Smooth muscle cell (in vitro differentiated cells): ENCODE results near the gene INSRR. TPM values are rescaled to one million over a fixed set of nuclear protein-coding genes. Genes with fewer than 3 reads are reported as not detected.

Experiments
- DNase-seq: peaks from one replicate; lab custom pipeline; 2025; ENCODE audit not compliant: unreplicated experiment; lab: John Stamatoyannopoulos, UW
- H2AFZ ChIP-seq: fragments of 200-600 bp; sonication (generic); 2 replicates; pipeline ENCODE4 v1.6.0; 2016; ENCODE audit warnings: antibody characterized with exemption, low read depth, mild to moderate bottlenecking
- H3F3A ChIP-seq: fragments of 200-600 bp; sonication (generic); 2 replicates; pipeline ENCODE4 v1.6.0; 2017; ENCODE audit warnings: antibody characterized with exemption, low read depth
- H3K27ac ChIP-seq: fragments of 200-600 bp; sonication (generic); 2 replicates; pipeline ENCODE4 v1.5.1; 2016; ENCODE audit warnings: low read depth, mild to moderate bottlenecking
- H3K27me3 ChIP-seq: fragments of 200-600 bp; sonication (generic); 2 replicates; pipeline ENCODE4 v1.6.1; 2016; ENCODE audit warnings: low read depth, mild to moderate bottlenecking
- H3K36me3 ChIP-seq: fragments of 200-600 bp; sonication (generic); 2 replicates; pipeline ENCODE4 v1.5.1; 2016; ENCODE audit warnings: low read depth
- H3K4me1 ChIP-seq: fragments of 200-600 bp; sonication (generic); 2 replicates; pipeline ENCODE4 v1.5.1; 2016; ENCODE audit warnings: low read depth
- H3K4me2 ChIP-seq: fragments of 200-600 bp; sonication (generic); 2 replicates; pipeline ENCODE4 v1.6.0; 2016; ENCODE audit warnings: mild to moderate bottlenecking
- H3K4me3 ChIP-seq: fragments of 200-600 bp; sonication (generic); 2 replicates; pipeline ENCODE4 v1.5.1; 2016; ENCODE audit warnings: mild to moderate bottlenecking
- H3K79me2 ChIP-seq: fragments of 200-600 bp; sonication (generic); 2 replicates; pipeline ENCODE4 v1.6.0; 2016; ENCODE audit warnings: low read depth, mild to moderate bottlenecking
- H3K9ac ChIP-seq: fragments of 200-600 bp; sonication (generic); 2 replicates; pipeline ENCODE4 v1.6.0; 2016; ENCODE audit warnings: low read depth
- H3K9me3 ChIP-seq: fragments of 200-600 bp; sonication (generic); replicated peaks from 2 replicates; pipeline ENCODE4 v1.5.1; 2016; ENCODE audit warnings: low read depth
- H4K20me1 ChIP-seq: fragments of 200-600 bp; sonication (generic); 2 replicates; pipeline ENCODE4 v1.6.0; 2016; ENCODE audit warnings: low read depth
- CTCF ChIP-seq: fragments of 200-600 bp; sonication (generic); IDR thresholded peaks from 2 replicates; pipeline ENCODE4 v1.5.1; 2017; ENCODE audit warnings: borderline replicate concordance, mild to moderate bottlenecking, antibody characterized with exemption; ENCODE audit not compliant: insufficient read depth, poor library complexity, severe bottlenecking
- WGBS: methylation state at CpG from one replicate; pipeline ENCODE4 v1.1.7; 2016; ENCODE audit warnings: low lambda C conversion rate; 5-methylcytosine and 5-hydroxymethylcytosine counted together
- polyA plus RNA-seq: library from polyadenylated mRNA; unstranded; fragments of >200 nt; fragmentation: Nextera tagmentation; extraction: Ambion mirVana; gene quantifications from 2 replicates; pipeline ENCODE4 v1.2.1, GENCODE V29; 2016
- total RNA-seq: library from RNA; depleted of rRNA; stranded (reverse); fragments of >200 nt; gene quantifications from 2 replicates; pipeline ENCODE4 v1.2.3, GENCODE V29; 2014

INSRR gene
- total and polyA plus RNA-seq, 2 experiments from 2014 or later = 0.36 to 0.45 TPM

GRCh38 chr1:156845055-156845952, 13.6 kb downstream of the INSRR start:
- H3K79me2 ChIP-seq = no peaks in the 10 kb centered on the region
- no peak overlapping the region for H2AFZ ChIP-seq
- no peaks in the 10 kb centered on the region for H3F3A ChIP-seq
- WGBS = 9% methylated on average over 59 of the region's 69 CpGs
- peak overlapping the region; percentile 44 for H3K4me2 ChIP-seq
- no peak for TF ChIP-seq CTCF
- H3K4me3 ChIP-seq = no peak overlapping the region
- no peaks in the 10 kb centered on the region for H4K20me1 ChIP-seq
- no peak overlapping the region for H3K9ac ChIP-seq
- peaks cover 71% of the 10 kb centered on the region for H3K27me3 ChIP-seq
- peaks cover 15% of the 10 kb centered on the region for H3K4me1 ChIP-seq
- DNase-seq = no peak
- H3K9me3 ChIP-seq = no peaks in the 10 kb centered on the region
- no peaks in the 10 kb centered on the region for H3K36me3 ChIP-seq
- H3K27ac ChIP-seq = no peak overlapping the region

- no peaks in the 10 kb centered on the region for H3F3A ChIP-seq
- H3K27ac ChIP-seq = no peak overlapping the region
- H2AFZ ChIP-seq = no peak overlapping the region
- TF ChIP-seq CTCF = no peak
- no peaks in the 10 kb centered on the region for H3K9me3 ChIP-seq
- DNase-seq = no peak
- 52% methylated on average over 14 of the region's 14 CpGs for WGBS
- H3K9ac ChIP-seq = no peak overlapping the region
- H3K79me2 ChIP-seq = no peaks in the 10 kb centered on the region
- H3K4me2 ChIP-seq = peak overlapping the region; percentile 44
- H3K36me3 ChIP-seq = no peaks in the 10 kb centered on the region
- no peaks in the 10 kb centered on the region for H4K20me1 ChIP-seq
- peaks cover 71% of the 10 kb centered on the region for H3K27me3 ChIP-seq
- no peak overlapping the region for H3K4me3 ChIP-seq
- H3K4me1 ChIP-seq = peaks cover 16% of the 10 kb centered on the region
These were observed 14.3 kb downstream of the INSRR start for GRCh38 chr1:156844638-156845037.

GRCh38 chr1:156844102-156844501, 14.8 kb downstream of the INSRR start:
- H3K9me3 ChIP-seq = no peaks in the 10 kb centered on the region

More at GRCh38 chr1:156844102-156844501, 14.8 kb downstream of the INSRR start:
- H3K9ac ChIP-seq = no peak overlapping the region
- H3K4me1 ChIP-seq = peaks cover 20% of the 10 kb centered on the region
- H3K36me3 ChIP-seq = no peaks in the 10 kb centered on the region
- H3K4me3 ChIP-seq = no peak overlapping the region
- no peaks in the 10 kb centered on the region for H3F3A ChIP-seq
- no peak overlapping the region for H2AFZ ChIP-seq
- TF ChIP-seq CTCF = no peak
- H4K20me1 ChIP-seq = no peaks in the 10 kb centered on the region
- 72% methylated on average over 6 of the region's 6 CpGs for WGBS
- no peak overlapping the region for H3K4me2 ChIP-seq
- no peak overlapping the region for H3K27ac ChIP-seq
- peaks cover 67% of the 10 kb centered on the region for H3K27me3 ChIP-seq
- no peaks in the 10 kb centered on the region for H3K79me2 ChIP-seq
- no peak for DNase-seq
